Liver (tissue), 9 donors: ENCODE results near the gene CARMIL3. TPM values are rescaled to one million over a fixed set of nuclear protein-coding genes. Genes with fewer than 3 reads are reported as not detected.
A peak's percentile ranks its signal among the peaks of the same experiment; 100 is the strongest.

Source experiments
- DNase-seq: peaks from one replicate; pipeline ENCODE4 v3.0.0-alpha.2; 2017; ENCODE audit warnings: low spot score
- H3K27ac ChIP-seq, 2 donors: one replicate each; pipeline ENCODE4 v1.7.0; 2013; ENCODE audit warnings: inconsistent platforms in 2 of 2, low read length in 2 of 2, control low read depth in 1 of 2, low read depth in 1 of 2, mild to moderate bottlenecking in 1 of 2
- H3K27me3 ChIP-seq, 4 donors: one replicate each; pipeline versions ENCODE4 v1.6.1 to v1.7.0; 2013; ENCODE audit warnings: low read length in 3 of 4, inconsistent platforms in 1 of 4, mild to moderate bottlenecking in 1 of 4, moderate library complexity in 1 of 4; ENCODE audit not compliant: control insufficient read depth in 4 of 4, insufficient read depth in 4 of 4
- H3K36me3 ChIP-seq, 4 donors: one replicate each; pipeline versions ENCODE4 v1.6.1 to v1.7.0; 2013; ENCODE audit warnings: low read length in 3 of 4, mild to moderate bottlenecking in 3 of 4, low read depth in 1 of 4, moderate library complexity in 1 of 4; ENCODE audit not compliant: control insufficient read depth in 4 of 4, insufficient read depth in 3 of 4
- H3K4me1 ChIP-seq, 4 donors: one replicate each; pipeline versions ENCODE4 v1.6.1 to v1.7.0; 2013; ENCODE audit warnings: low read length in 3 of 4, mild to moderate bottlenecking in 3 of 4, moderate library complexity in 1 of 4; ENCODE audit not compliant: control insufficient read depth in 4 of 4, insufficient read depth in 4 of 4
- H3K4me3 ChIP-seq, 3 donors: one replicate each; pipeline versions ENCODE4 v1.6.1 to v1.7.0; 2013; ENCODE audit warnings: low read length in 3 of 3, control low read depth in 1 of 3, low read depth in 1 of 3, mild to moderate bottlenecking in 1 of 3
- H3K9ac ChIP-seq, 2 donors: one replicate each; pipeline ENCODE4 v1.7.0; 2013; ENCODE audit warnings: low read length in 2 of 2, mild to moderate bottlenecking in 2 of 2, moderate library complexity in 2 of 2, control low read depth in 1 of 2, low read depth in 1 of 2
- H3K9me3 ChIP-seq, 4 donors: one replicate each; pipeline versions ENCODE4 v1.6.1 to v1.7.0; 2013; ENCODE audit warnings: low read length in 3 of 4; ENCODE audit not compliant: control insufficient read depth in 4 of 4
- ATF3 ChIP-seq: IDR thresholded peaks from 2 replicates; pipeline ENCODE4 v1.6.1; 2016; ENCODE audit warnings: antibody characterized with exemption
- EGR1 ChIP-seq, 2 donors: IDR thresholded peaks; 2 replicates each; pipeline ENCODE4 v1.6.1; 2016 to 2018; ENCODE audit warnings: antibody characterized with exemption in 2 of 2, low read depth in 2 of 2
- FOXA1 ChIP-seq: IDR thresholded peaks from 2 replicates; pipeline ENCODE4 v1.6.1; 2016; ENCODE audit warnings: antibody characterized with exemption
- FOXA2 ChIP-seq: IDR thresholded peaks from 2 replicates; pipeline ENCODE4 v1.6.1; 2016; ENCODE audit warnings: antibody characterized with exemption
- GABPA ChIP-seq, 2 donors: IDR thresholded peaks in 1 of 2; conservative IDR thresholded peaks in 1 of 2; 2 replicates each; pipeline ENCODE4 v1.6.1; 2016; ENCODE audit warnings: antibody characterized with exemption in 2 of 2, mild to moderate bottlenecking in 1 of 2, moderate library complexity in 1 of 2
- HNF4A ChIP-seq, 2 donors: conservative IDR thresholded peaks; 2 replicates each; pipeline ENCODE4 v1.6.1; 2016; ENCODE audit warnings: antibody characterized with exemption in 2 of 2, mild to moderate bottlenecking in 2 of 2
- HNF4G ChIP-seq: IDR thresholded peaks from 2 replicates; pipeline ENCODE4 v1.6.1; 2016; ENCODE audit warnings: antibody characterized with exemption
- JUND ChIP-seq, 2 donors: IDR thresholded peaks; 2 replicates each; pipeline ENCODE4 v1.6.1; 2016; ENCODE audit warnings: antibody characterized with exemption in 2 of 2
- NR2F2 ChIP-seq: IDR thresholded peaks from 2 replicates; pipeline ENCODE4 v1.6.1; 2016; ENCODE audit warnings: antibody characterized with exemption
- RAD21 ChIP-seq, 2 donors: IDR thresholded peaks; 2 replicates each; pipeline ENCODE4 v1.6.1; 2016; ENCODE audit warnings: antibody characterized with exemption in 2 of 2, mild to moderate bottlenecking in 2 of 2
- REST ChIP-seq: IDR thresholded peaks from 2 replicates; pipeline ENCODE4 v1.6.1; 2016; ENCODE audit warnings: antibody characterized with exemption, mild to moderate bottlenecking
- RXRA ChIP-seq, 2 donors: IDR thresholded peaks; 2 replicates each; pipeline ENCODE4 v1.6.1; 2017 to 2018; ENCODE audit warnings: antibody characterized with exemption in 2 of 2, mild to moderate bottlenecking in 1 of 2
- SP1 ChIP-seq: IDR thresholded peaks from 2 replicates; pipeline ENCODE4 v1.6.1; 2018; ENCODE audit warnings: antibody characterized with exemption, mild to moderate bottlenecking
- TAF1 ChIP-seq: conservative IDR thresholded peaks from 2 replicates; pipeline ENCODE4 v1.6.1; 2016; ENCODE audit warnings: antibody characterized with exemption, mild to moderate bottlenecking
- YY1 ChIP-seq: IDR thresholded peaks from 2 replicates; pipeline ENCODE4 v1.6.1; 2016; ENCODE audit warnings: antibody characterized with exemption, mild to moderate bottlenecking
- WGBS: extraction: QIAGEN DNeasy Blood & Tissue Kit; methylation state at CpG from one replicate; pipeline ENCODE4 v1.1.7; 2013; 5-methylcytosine and 5-hydroxymethylcytosine counted together
- polyA plus RNA-seq, 2 donors: library from polyadenylated mRNA; stranded (reverse) in 1 of 2; unstranded in 1 of 2; fragments of 200-250 nt in 1 of 2; fragments of >200 nt in 1 of 2; fragmentation: Nextera tagmentation in 1 of 2; extraction: Ambion mirVana in 1 of 2; gene quantifications; one replicate each; pipeline versions ENCODE4 v1.2.1 to v1.2.3, GENCODE V29; 2013 to 2015
- total RNA-seq, 2 donors: library from RNA; depleted of rRNA; stranded (reverse); fragments of >200 nt; gene quantifications; one replicate each; pipeline ENCODE4 v1.2.3, GENCODE V29; 2014
- TF ChIP-seq, protein P1 (sequence below): fragments of 150-350 bp; IDR thresholded peaks from 2 replicates; pipeline ENCODE4 v1.5.1; 2017; ENCODE audit warnings: improper control_type of control experiment, low read depth, low read length; ENCODE audit not compliant: missing input control
- TF ChIP-seq, protein P2 (sequence below): IDR thresholded peaks from 2 replicates; pipeline ENCODE4 v1.6.1; 2016; ENCODE audit warnings: antibody characterized with exemption
- TF ChIP-seq, protein P3 (sequence below): IDR thresholded peaks from 2 replicates; pipeline ENCODE4 v1.6.1; 2016; ENCODE audit warnings: antibody characterized with exemption
- donor health status: healthy.
- donor health status: healthy.
- donor health status: healthy.
- donor health status: healthy.
- donor health status: healthy.

The CARMIL3 gene
- total and polyA plus RNA-seq, 4 donors = 0.05 to 0.17 (median 0.17) TPM

DNA sequence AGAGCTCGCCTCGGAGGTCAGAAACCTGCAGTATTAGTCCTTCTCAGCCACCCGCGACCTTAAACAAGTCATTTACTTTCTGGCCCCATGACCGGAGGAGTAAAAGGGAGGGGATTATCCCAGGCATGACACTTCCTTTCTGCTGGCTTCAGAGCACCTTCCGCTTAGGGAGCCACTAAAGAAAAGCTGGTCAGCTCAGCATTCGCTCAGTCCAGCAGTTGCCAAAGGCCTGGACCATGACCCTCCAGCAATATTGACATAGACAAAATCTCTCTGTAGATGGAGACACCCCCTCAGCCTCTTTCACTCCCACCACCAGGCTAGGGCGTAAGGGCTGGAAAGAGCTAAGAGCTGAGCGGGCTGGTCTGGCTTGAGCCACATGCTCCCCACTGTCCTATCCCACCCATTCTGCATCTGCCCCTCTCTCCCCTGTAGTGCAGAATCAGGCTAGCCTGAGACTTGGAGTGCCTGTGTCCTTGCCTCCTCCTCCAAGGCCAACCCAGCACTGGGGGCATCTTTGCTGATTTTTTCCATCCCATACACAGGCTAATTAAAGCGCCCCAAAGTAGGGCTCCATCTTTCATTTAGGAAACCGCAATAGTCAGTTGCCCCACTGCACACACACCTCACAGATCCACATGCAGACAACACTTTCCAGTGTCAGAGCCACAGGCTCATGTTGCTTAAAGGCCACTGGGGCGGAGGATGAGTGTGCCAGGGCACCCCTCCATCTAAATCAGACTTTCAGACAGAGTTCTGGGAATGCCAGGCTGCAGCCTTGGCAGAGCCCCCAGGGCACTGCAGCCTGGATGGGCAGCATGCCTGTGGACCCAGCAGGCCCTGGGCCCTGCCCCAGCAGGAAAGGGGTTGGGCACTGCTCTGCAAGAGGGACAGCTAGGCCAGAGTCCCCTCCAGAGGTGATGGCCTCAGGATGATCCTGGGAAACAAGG lies 15.6 kb downstream of the CARMIL3 start:
- peak overlapping the region; percentile 27 to 79 (median 34) for H3K4me3 ChIP-seq

More for the DNA sequence above, 15.6 kb downstream of the CARMIL3 start:
- no peak for DNase-seq
- Histone ChIP-seq H3K9ac (peak overlapping the region; percentile 71 to 88), H3K36me3 (no peaks in the 10 kb centered on the region), H3K4me1 (peaks cover 27 to 65% (median 56%) of the 10 kb centered on the region in 4 donors), H3K27ac (peak overlapping the region; percentile 76 to 90), H3K9me3 (no peaks in the 10 kb centered on the region), H3K27me3 (no peaks in the 10 kb centered on the region)
- TF ChIP-seq, protein P1, sequence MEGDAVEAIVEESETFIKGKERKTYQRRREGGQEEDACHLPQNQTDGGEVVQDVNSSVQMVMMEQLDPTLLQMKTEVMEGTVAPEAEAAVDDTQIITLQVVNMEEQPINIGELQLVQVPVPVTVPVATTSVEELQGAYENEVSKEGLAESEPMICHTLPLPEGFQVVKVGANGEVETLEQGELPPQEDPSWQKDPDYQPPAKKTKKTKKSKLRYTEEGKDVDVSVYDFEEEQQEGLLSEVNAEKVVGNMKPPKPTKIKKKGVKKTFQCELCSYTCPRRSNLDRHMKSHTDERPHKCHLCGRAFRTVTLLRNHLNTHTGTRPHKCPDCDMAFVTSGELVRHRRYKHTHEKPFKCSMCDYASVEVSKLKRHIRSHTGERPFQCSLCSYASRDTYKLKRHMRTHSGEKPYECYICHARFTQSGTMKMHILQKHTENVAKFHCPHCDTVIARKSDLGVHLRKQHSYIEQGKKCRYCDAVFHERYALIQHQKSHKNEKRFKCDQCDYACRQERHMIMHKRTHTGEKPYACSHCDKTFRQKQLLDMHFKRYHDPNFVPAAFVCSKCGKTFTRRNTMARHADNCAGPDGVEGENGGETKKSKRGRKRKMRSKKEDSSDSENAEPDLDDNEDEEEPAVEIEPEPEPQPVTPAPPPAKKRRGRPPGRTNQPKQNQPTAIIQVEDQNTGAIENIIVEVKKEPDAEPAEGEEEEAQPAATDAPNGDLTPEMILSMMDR = no peak
- TF ChIP-seq NR2F2 = no peak
- peak; percentile 36 for TF ChIP-seq YY1
- peak; percentile 76 for TF ChIP-seq FOXA1
- TF ChIP-seq REST = peak; percentile 86
- TF ChIP-seq JUND (IDR thresholded peaks at IDR 0.05) = no peak
- TF ChIP-seq HNF4G = peak; percentile 79
- TF ChIP-seq FOXA2 = peak; percentile 92
- TF ChIP-seq, protein P2, sequence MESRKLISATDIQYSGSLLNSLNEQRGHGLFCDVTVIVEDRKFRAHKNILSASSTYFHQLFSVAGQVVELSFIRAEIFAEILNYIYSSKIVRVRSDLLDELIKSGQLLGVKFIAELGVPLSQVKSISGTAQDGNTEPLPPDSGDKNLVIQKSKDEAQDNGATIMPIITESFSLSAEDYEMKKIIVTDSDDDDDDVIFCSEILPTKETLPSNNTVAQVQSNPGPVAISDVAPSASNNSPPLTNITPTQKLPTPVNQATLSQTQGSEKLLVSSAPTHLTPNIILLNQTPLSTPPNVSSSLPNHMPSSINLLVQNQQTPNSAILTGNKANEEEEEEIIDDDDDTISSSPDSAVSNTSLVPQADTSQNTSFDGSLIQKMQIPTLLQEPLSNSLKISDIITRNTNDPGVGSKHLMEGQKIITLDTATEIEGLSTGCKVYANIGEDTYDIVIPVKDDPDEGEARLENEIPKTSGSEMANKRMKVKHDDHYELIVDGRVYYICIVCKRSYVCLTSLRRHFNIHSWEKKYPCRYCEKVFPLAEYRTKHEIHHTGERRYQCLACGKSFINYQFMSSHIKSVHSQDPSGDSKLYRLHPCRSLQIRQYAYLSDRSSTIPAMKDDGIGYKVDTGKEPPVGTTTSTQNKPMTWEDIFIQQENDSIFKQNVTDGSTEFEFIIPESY = no peak
- TF ChIP-seq ATF3 = no peak
- TF ChIP-seq RAD21 (IDR thresholded peaks at IDR 0.05) = peak in 1 of 2 donors; percentile 48
- peak; percentile 92 for TF ChIP-seq TAF1
- TF ChIP-seq, protein P3, sequence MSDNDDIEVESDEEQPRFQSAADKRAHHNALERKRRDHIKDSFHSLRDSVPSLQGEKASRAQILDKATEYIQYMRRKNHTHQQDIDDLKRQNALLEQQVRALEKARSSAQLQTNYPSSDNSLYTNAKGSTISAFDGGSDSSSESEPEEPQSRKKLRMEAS = no peak
- peak in 1 of 2 donors; percentile 28 for TF ChIP-seq EGR1 (IDR thresholded peaks at IDR 0.05; ENCODE audit: low read depth in 2 of 2)
- peak in 1 of 2 donors; percentile 71 for TF ChIP-seq RXRA (IDR thresholded peaks at IDR 0.05)
- peak; percentile 80 to 85 for TF ChIP-seq HNF4A (conservative IDR thresholded peaks at IDR 0.05)
- no peak for TF ChIP-seq GABPA (IDR thresholded peaks at IDR 0.05 in 1 of 2, conservative IDR thresholded peaks at IDR 0.05 in 1 of 2)
- TF ChIP-seq SP1 = peak; percentile 83
- 39% methylated on average over 12 of the region's 12 CpGs for WGBS
